OCI-LY1 (cell line): ENCODE data around the gene KCNJ12.

Experiments used
- H2AFZ ChIP-seq: fragments of 200-600 bp; sonication (generic), shearing (Covaris generic); 2 replicates; pipeline ENCODE4 v1.6.0; 2014; ENCODE audit warnings: antibody characterized with exemption, mild to moderate bottlenecking, low read length
- H3F3A ChIP-seq: fragments of 200-600 bp; sonication (generic), shearing (Covaris generic); 2 replicates; pipeline ENCODE4 v1.6.0; 2014; ENCODE audit warnings: mild to moderate bottlenecking, antibody characterized with exemption, low read length, moderate library complexity; ENCODE audit not compliant: insufficient read depth
- H3K27ac ChIP-seq: fragments of 200-600 bp; sonication (generic); 2 replicates; pipeline ENCODE4 v1.5.1; 2014; ENCODE audit warnings: low read length, mixed run types, mild to moderate bottlenecking, low read depth; ENCODE audit not compliant: poor library complexity, severe bottlenecking
- H3K27me3 ChIP-seq: fragments of 200-600 bp; sonication (generic); 2 replicates; pipeline ENCODE4 v1.6.0; 2014; ENCODE audit warnings: antibody characterized with exemption, mild to moderate bottlenecking, low read length, moderate library complexity; ENCODE audit not compliant: insufficient read depth
- H3K36me3 ChIP-seq: fragments of 200-600 bp; sonication (generic); 2 replicates; pipeline ENCODE4 v1.6.1; 2014; ENCODE audit warnings: mild to moderate bottlenecking, antibody characterized with exemption, low read length, moderate library complexity, mixed read lengths; ENCODE audit not compliant: insufficient read depth
- H3K4me1 ChIP-seq: fragments of 200-600 bp; sonication (generic); 2 replicates; pipeline ENCODE4 v1.5.1; 2014; ENCODE audit warnings: mild to moderate bottlenecking, low read length, moderate library complexity; ENCODE audit not compliant: insufficient read depth, severe bottlenecking
- H3K4me2 ChIP-seq: fragments of 200-600 bp; sonication (generic), shearing (Covaris generic); 2 replicates; pipeline ENCODE4 v1.6.1; 2014; ENCODE audit warnings: low read length
- H3K4me3 ChIP-seq: fragments of 200-600 bp; sonication (generic); 2 replicates; pipeline ENCODE4 v1.5.1; 2014; ENCODE audit warnings: low read length, low read depth, mild to moderate bottlenecking, mixed read lengths; ENCODE audit not compliant: poor library complexity, severe bottlenecking
- H3K79me2 ChIP-seq: fragments of 200-600 bp; shearing (Covaris generic); 2 replicates; pipeline ENCODE4 v1.6.1; 2016; ENCODE audit warnings: mixed run types, low read length, mixed read lengths; ENCODE audit not compliant: insufficient read depth
- H3K9ac ChIP-seq: fragments of 200-600 bp; sonication (generic), shearing (Covaris generic); 2 replicates; pipeline ENCODE4 v1.6.1; 2014; ENCODE audit warnings: mild to moderate bottlenecking, low read length, mixed read lengths
- H3K9me2 ChIP-seq: fragments of 200-600 bp; sonication (generic), shearing (Covaris generic); 2 replicates; pipeline ENCODE4 v1.6.1; 2014; ENCODE audit warnings: low read depth, mild to moderate bottlenecking, low read length, mixed read lengths
- H3K9me3 ChIP-seq: fragments of 200-600 bp; shearing (Covaris generic); 2 replicates; pipeline ENCODE4 v1.6.1; 2014; ENCODE audit warnings: low read length, mixed read lengths
- H4K20me1 ChIP-seq: fragments of 200-600 bp; sonication (generic), shearing (Covaris generic); 2 replicates; pipeline ENCODE4 v1.6.0; 2016; ENCODE audit warnings: mild to moderate bottlenecking, low read length; ENCODE audit not compliant: insufficient read depth
- EZH2 ChIP-seq: fragments of 200-600 bp; sonication (generic), shearing (Covaris generic); IDR thresholded peaks from 2 replicates; pipeline ENCODE4 v1.8.0; 2017; ENCODE audit warnings: borderline replicate concordance, mixed run types, mild to moderate bottlenecking, antibody characterized with exemption, low read length, moderate library complexity, mixed read lengths
- TF ChIP-seq, protein P1 (sequence below): fragments of 200-600 bp; sonication (generic), shearing (Covaris generic); IDR thresholded peaks from 2 replicates; pipeline ENCODE4 v1.5.1; 2017; ENCODE audit warnings: mild to moderate bottlenecking, antibody characterized with exemption, low read length, moderate library complexity, mixed read lengths

Gene KCNJ12

DNA sequence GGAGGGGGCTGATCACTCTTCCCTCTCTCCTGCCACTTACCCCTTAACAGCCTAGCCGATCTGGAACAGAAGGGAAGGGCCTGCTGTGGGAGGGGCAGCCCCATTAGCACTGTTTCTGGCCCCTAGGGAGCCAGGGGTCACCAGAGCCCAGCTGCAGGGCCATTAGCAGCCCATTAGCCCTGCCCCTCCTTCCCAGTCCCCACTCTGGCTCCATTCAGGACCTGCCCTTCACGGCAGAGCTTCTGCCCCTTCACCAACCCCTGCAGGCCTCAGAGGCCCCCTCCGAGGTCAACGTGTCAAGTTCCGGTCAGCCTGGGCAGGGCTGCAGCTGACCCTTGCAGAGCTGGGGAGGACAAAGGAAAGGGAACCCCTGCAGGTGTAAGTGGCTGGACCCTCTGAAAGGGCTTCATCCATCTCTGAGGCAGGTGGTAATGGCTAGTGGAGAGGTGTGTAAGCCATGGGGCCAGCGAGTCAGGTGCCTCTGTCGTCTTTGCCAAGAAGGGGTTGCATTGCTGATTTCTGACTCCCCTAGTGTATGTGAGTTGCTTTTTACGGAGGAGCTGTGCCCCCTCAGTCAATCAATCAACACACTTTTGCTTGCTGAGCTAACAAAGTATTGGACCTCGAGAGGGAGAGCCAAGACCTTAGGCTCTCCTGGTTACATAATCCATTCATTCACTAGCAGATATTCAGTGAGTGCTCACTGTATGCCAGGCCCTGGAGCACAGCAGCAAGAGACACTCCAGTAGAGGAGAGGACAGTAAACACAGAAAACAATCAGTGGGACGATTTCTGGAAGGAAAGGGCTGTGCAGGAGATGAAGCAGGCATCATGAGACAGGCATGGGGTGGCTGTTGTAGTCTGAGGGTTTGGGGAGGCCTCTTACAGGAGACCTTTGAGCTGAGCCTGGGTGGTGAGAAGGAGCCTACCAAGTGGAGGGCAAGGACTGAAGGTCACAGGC, 18.2 kb upstream of the KCNJ12 start:
- TF ChIP-seq, protein P1, sequence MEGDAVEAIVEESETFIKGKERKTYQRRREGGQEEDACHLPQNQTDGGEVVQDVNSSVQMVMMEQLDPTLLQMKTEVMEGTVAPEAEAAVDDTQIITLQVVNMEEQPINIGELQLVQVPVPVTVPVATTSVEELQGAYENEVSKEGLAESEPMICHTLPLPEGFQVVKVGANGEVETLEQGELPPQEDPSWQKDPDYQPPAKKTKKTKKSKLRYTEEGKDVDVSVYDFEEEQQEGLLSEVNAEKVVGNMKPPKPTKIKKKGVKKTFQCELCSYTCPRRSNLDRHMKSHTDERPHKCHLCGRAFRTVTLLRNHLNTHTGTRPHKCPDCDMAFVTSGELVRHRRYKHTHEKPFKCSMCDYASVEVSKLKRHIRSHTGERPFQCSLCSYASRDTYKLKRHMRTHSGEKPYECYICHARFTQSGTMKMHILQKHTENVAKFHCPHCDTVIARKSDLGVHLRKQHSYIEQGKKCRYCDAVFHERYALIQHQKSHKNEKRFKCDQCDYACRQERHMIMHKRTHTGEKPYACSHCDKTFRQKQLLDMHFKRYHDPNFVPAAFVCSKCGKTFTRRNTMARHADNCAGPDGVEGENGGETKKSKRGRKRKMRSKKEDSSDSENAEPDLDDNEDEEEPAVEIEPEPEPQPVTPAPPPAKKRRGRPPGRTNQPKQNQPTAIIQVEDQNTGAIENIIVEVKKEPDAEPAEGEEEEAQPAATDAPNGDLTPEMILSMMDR = no peak
- no peak for TF ChIP-seq EZH2
- Histone ChIP-seq H3K27me3 (peaks cover 3% of the 10 kb centered on the region), H3K4me1 (no peaks in the 10 kb centered on the region), H2AFZ (no peak overlapping the region), H3K9me2 (no peaks in the 10 kb centered on the region), H3K79me2 (no peaks in the 10 kb centered on the region), H3K4me3 (no peak overlapping the region), H3K9me3 (no peaks in the 10 kb centered on the region), H4K20me1 (no peaks in the 10 kb centered on the region), H3K27ac (no peak overlapping the region), H3K9ac (no peak overlapping the region), H3K36me3 (no peaks in the 10 kb centered on the region), H3F3A (no peaks in the 10 kb centered on the region), H3K4me2 (no peak overlapping the region)

DNA sequence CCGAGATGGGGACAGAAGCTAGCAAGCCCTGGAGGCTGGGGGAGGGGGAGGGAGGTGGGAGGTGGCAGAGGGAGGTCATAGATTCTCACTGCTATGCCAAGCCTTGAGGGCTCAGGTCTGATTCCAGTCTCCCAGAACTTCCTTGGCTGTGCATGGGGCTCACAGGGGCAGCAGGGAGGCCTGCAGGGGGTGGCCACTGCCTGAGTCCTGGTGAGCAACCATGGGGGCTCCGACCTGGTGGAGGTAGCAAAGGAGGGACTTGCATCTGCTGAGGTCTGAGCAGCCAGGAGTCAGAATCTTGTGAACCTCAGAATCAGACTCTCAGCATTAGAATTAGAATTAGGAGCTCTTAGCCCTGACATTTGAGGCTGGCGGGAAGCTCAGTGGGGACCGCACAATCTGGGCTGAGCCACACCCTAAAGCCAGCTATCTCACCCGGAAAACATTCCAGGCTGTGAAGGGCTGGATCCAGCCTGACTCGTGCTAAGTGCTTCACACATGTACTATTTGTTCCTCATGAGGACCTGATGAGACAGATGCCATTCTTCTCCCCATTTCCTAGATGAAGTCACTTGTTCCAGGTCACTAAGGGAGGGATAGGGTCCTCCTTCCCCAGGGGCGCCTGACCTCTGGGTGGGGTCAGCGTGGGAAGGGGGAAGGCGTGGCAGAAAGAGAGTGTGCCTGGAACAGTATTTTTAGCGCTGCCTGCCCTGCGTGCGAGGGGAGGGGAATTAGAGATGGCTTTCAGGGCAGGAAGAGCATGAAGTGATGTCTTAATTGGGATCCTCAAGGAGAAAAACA, 17.3 kb upstream of the KCNJ12 start:
- no peaks in the 10 kb centered on the region for H3F3A ChIP-seq
- no peak overlapping the region for H3K27ac ChIP-seq
- peaks cover 3% of the 10 kb centered on the region for H3K27me3 ChIP-seq
- no peak overlapping the region for H3K4me2 ChIP-seq
- H3K4me3 ChIP-seq = no peak overlapping the region
- H3K9me2 ChIP-seq = no peaks in the 10 kb centered on the region
- H3K9ac ChIP-seq = no peak overlapping the region
- H3K79me2 ChIP-seq = no peaks in the 10 kb centered on the region
- TF ChIP-seq, protein P1 = no peak
- TF ChIP-seq EZH2 = no peak
- H4K20me1 ChIP-seq = no peaks in the 10 kb centered on the region
- no peaks in the 10 kb centered on the region for H3K4me1 ChIP-seq
- H3K9me3 ChIP-seq = no peaks in the 10 kb centered on the region
- no peak overlapping the region for H2AFZ ChIP-seq
- H3K36me3 ChIP-seq = no peaks in the 10 kb centered on the region

DNA sequence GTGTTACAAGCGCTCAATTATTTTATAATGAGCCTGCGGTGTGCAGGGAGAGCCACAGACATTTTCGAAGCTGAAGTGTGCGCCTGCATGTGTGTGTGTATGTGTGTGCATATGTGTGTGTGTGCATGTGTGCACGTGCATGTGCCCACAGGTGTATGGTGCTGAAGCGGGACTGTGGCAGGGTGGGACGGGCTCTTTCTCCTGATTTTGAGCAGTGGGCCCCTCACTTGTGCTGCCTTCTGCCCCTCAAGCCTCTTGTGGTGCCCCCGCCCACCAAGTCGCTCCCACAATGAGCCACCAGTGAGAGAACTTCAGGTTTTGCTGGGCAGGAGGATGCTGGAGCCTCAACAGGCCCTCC, 16.7 kb upstream of the KCNJ12 start:
- Histone ChIP-seq H3K9me2 (no peaks in the 10 kb centered on the region), H2AFZ (no peak overlapping the region), H3K79me2 (no peaks in the 10 kb centered on the region), H3F3A (no peaks in the 10 kb centered on the region), H3K4me3 (no peak overlapping the region), H3K4me1 (no peaks in the 10 kb centered on the region), H3K4me2 (no peak overlapping the region), H3K9ac (no peak overlapping the region), H3K36me3 (no peaks in the 10 kb centered on the region), H3K27me3 (peaks cover 3% of the 10 kb centered on the region), H4K20me1 (no peaks in the 10 kb centered on the region), H3K9me3 (no peaks in the 10 kb centered on the region), H3K27ac (no peak overlapping the region)
- TF ChIP-seq EZH2 = no peak
- TF ChIP-seq, protein P1 = no peak
